SK-N-MC (cell line): ENCODE results near the gene SUSD5.

ENCODE experiments used
- DNase-seq: peaks from one replicate; pipeline ENCODE4 v3.0.0-alpha.2; 2011; ENCODE audit warnings: low read depth, low spot score
- H3K27ac ChIP-seq: fragments of 200-600 bp; sonication (generic); 2 replicates; pipeline ENCODE4 v1.5.1; 2016; ENCODE audit warnings: mixed run types
- H3K36me3 ChIP-seq: fragments of 200-600 bp; sonication (generic); 2 replicates; pipeline ENCODE4 v1.6.1; 2017; ENCODE audit warnings: antibody characterized with exemption, low read length, mixed read lengths; ENCODE audit not compliant: insufficient read depth
- H3K4me3 ChIP-seq: fragments of 200-600 bp; sonication (generic); 2 replicates; pipeline ENCODE4 v1.5.1; 2016
- H3K9ac ChIP-seq: fragments of 200-600 bp; sonication (generic); 2 replicates; pipeline ENCODE4 v1.8.0; 2017; ENCODE audit warnings: mixed run types, mixed read lengths; ENCODE audit not compliant: insufficient read length
- H3K9me3 ChIP-seq: fragments of 200-600 bp; sonication (generic); 2 replicates; pipeline ENCODE4 v1.6.1; 2017; ENCODE audit warnings: low read depth, mild to moderate bottlenecking, antibody characterized with exemption, low read length, moderate library complexity, mixed read lengths
- EZH2 ChIP-seq: fragments of 200-600 bp; sonication (generic); IDR thresholded peaks from one replicate; pipeline ENCODE4 v1.6.1; 2017; ENCODE audit warnings: antibody characterized with exemption
- FOXP2 ChIP-seq: optimal IDR thresholded peaks from 2 replicates; pipeline ENCODE3; 2011; ENCODE audit warnings: mild to moderate bottlenecking, moderate library complexity; ENCODE audit not compliant: insufficient read depth; ENCODE audit errors: extremely low read length, control extremely low read depth
- POLR2AphosphoS5 ChIP-seq: IDR thresholded peaks from 2 replicates; pipeline ENCODE4 v1.6.1; 2012; ENCODE audit warnings: mild to moderate bottlenecking, low read depth, low read length, borderline replicate concordance

The SUSD5 gene

DNA sequence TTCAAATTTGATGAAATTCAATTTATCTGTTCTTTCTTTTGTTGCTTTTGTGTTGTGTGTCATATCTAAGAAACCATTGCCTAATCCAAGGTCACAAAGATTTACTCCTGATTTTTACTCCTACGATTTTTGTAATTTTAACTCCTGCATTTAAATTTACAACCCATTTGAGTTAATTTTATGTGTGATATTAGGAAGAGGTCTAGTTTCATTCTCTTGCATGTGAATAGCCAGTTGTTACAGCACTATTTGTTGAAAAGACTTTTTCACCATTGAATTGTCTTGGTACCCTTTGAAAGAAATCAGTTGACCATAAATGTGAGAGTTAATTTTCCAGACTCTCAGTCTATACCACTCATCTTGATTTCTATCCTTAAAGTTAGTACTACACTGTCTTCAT is 80.9 kb downstream of the SUSD5 start:
- Histone ChIP-seq H3K9ac (no peak overlapping the region), H3K9me3 (no peaks in the 10 kb centered on the region), H3K27ac (no peak overlapping the region), H3K36me3 (no peaks in the 10 kb centered on the region), H3K4me3 (no peak overlapping the region)
- TF ChIP-seq POLR2AphosphoS5 (no peak), FOXP2 (no peak), EZH2 (no peak)
- DNase-seq = no peak

- no peak for DNase-seq
Measured at GRCh38 chr3:33134026-33134625, 84.5 kb downstream of the SUSD5 start.

DNA sequence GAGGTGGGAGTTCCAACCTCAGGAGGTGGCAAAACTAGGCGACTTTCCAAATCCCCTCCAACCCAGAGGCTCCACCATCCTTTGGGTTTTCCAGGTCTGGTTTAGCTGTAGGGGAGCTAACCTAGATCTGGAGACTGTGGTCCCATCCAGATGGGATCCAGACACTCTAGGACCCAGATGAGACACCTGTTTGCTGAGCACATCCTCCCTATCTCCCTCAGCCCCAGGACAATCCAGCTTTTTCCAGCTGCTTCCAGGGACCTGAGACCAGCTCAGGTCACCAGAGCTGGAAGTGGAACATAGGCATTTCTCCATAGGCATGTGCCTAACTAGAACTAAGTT is 86.6 kb downstream of the SUSD5 start:
- H3K9me3 ChIP-seq = no peaks in the 10 kb centered on the region
- no peak overlapping the region for H3K27ac ChIP-seq
- H3K9ac ChIP-seq = no peak overlapping the region
- TF ChIP-seq EZH2 (no peak), POLR2AphosphoS5 (no peak), FOXP2 (no peak)
- H3K4me3 ChIP-seq = no peak overlapping the region
- DNase-seq = no peak
- H3K36me3 ChIP-seq = no peaks in the 10 kb centered on the region; the same call in 1 of the 2 replicates

More at GRCh38 chr3:33134026-33134625, 84.5 kb downstream of the SUSD5 start:
- Histone ChIP-seq H3K9me3 (no peaks in the 10 kb centered on the region), H3K27ac (no peak overlapping the region), H3K4me3 (no peak overlapping the region), H3K36me3 (no peaks in the 10 kb centered on the region; the same call in 1 of the 2 replicates), H3K9ac (no peak overlapping the region)
- TF ChIP-seq POLR2AphosphoS5 (no peak), FOXP2 (no peak), EZH2 (no peak)

DNA sequence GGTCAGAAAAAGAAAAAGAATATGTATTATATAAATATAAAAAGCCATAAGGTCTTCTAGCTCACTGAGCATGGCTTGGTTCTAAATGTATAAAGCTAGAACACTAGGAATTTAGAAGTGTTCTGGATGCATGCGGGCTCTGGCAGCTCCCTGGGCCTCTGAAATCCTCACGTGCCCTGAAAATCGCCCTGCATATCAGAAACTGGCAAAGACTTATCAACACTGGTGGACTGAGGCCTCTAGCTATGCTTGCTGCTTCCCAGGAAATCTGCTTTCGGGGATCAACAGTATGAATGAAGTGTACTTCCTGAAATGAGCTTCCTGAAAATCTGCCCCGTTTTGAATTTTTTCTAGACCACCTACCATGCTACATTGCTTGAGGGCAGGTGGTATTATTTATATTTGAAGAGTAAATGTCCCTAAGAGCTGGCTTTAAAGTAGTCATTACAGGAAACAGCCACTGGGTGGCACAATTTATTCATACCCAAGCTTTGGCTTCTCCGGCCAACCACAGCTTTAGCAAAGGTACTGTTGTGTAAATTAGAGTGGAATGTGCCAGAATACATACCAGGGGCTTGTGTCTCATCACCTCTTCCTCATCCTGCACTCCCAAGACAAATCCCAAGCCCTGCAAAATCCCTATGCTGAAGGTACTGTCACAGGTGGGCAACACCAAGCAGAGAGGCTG is 87.1 kb downstream of the SUSD5 start:
- no peak overlapping the region for H3K4me3 ChIP-seq
- H3K27ac ChIP-seq = no peak overlapping the region
- no peak overlapping the region for H3K9ac ChIP-seq
- no peak for TF ChIP-seq FOXP2
- no peak for TF ChIP-seq EZH2
- peak; percentile 15; the same call in 1 of the 2 replicates for TF ChIP-seq POLR2AphosphoS5
- peak; percentile 62 for DNase-seq
- no peaks in the 10 kb centered on the region for H3K9me3 ChIP-seq
- H3K36me3 ChIP-seq = no peaks in the 10 kb centered on the region; the same call in 1 of the 2 replicates

- Histone ChIP-seq H3K9ac (no peak overlapping the region), H3K9me3 (no peaks in the 10 kb centered on the region), H3K4me3 (no peak overlapping the region), H3K36me3 (no peaks in the 10 kb centered on the region; the same call in 1 of the 2 replicates), H3K27ac (no peak overlapping the region)
- TF ChIP-seq EZH2 (no peak), POLR2AphosphoS5 (no peak), FOXP2 (no peak)
- no peak for DNase-seq
Measured at GRCh38 chr3:33130144-33130543, 88.5 kb downstream of the SUSD5 start.

GRCh38 chr3:33128706-33129105 is 89.9 kb downstream of the SUSD5 start:
- no peak for DNase-seq

GRCh38 chr3:33125840-33126239 is 92.8 kb downstream of the SUSD5 start:
- Histone ChIP-seq H3K9ac (no peak overlapping the region), H3K4me3 (no peak overlapping the region), H3K27ac (no peak overlapping the region), H3K9me3 (no peaks in the 10 kb centered on the region), H3K36me3 (no peaks in the 10 kb centered on the region)
- TF ChIP-seq FOXP2 (no peak), POLR2AphosphoS5 (no peak), EZH2 (no peak)
- no peak for DNase-seq

More at GRCh38 chr3:33128706-33129105, 89.9 kb downstream of the SUSD5 start:
- no peaks in the 10 kb centered on the region for H3K9me3 ChIP-seq
- TF ChIP-seq FOXP2 = no peak
- no peak for TF ChIP-seq POLR2AphosphoS5
- no peak for TF ChIP-seq EZH2
- H3K4me3 ChIP-seq = no peak overlapping the region
- no peaks in the 10 kb centered on the region; the same call in 1 of the 2 replicates for H3K36me3 ChIP-seq
- H3K9ac ChIP-seq = no peak overlapping the region
- no peak overlapping the region for H3K27ac ChIP-seq

DNA sequence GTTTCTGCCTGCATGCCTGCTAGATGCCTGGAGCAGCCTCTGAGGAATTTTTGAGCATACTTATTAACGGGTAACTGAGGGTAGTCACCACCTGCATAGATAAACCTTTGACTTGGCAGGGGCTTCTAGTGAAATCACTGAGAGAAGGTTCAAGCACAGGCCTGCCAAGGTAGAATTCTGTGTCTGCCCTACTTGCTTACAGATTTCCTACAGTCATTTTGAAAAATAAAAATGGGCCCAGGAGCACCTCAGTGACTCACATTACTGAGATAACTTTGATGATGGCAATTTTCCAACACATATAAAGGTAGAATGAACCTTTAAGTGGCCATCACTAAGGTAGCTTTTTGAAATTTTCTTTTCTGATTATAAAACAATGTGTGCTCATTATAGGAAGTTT is 94.0 kb downstream of the SUSD5 start:
- no peak overlapping the region for H3K27ac ChIP-seq
- H3K9ac ChIP-seq = no peak overlapping the region
- DNase-seq = no peak
- TF ChIP-seq POLR2AphosphoS5 (no peak), FOXP2 (no peak), EZH2 (no peak)
- no peaks in the 10 kb centered on the region for H3K36me3 ChIP-seq
- H3K4me3 ChIP-seq = no peak overlapping the region
- H3K9me3 ChIP-seq = no peaks in the 10 kb centered on the region
